Activated CD4-positive, alpha-beta T cell treated with anti-CD3 and anti-CD28 coated beads for 48 hours (primary cell): ENCODE measurements around the gene HID1.
A peak's percentile ranks its signal among the peaks of the same experiment; 100 is the strongest.

ENCODE experiments used
- DNase-seq: peaks from one replicate; pipeline ENCODE4 v3.0.0-alpha.2; 2020

HID1 gene

GRCh38 chr17:74946641-74947040 lies 25.9 kb downstream of the HID1 start:
- DNase-seq: no peak

GRCh38 chr17:74945543-74945942 lies 27.0 kb downstream of the HID1 start:
- no peak for DNase-seq

DNA sequence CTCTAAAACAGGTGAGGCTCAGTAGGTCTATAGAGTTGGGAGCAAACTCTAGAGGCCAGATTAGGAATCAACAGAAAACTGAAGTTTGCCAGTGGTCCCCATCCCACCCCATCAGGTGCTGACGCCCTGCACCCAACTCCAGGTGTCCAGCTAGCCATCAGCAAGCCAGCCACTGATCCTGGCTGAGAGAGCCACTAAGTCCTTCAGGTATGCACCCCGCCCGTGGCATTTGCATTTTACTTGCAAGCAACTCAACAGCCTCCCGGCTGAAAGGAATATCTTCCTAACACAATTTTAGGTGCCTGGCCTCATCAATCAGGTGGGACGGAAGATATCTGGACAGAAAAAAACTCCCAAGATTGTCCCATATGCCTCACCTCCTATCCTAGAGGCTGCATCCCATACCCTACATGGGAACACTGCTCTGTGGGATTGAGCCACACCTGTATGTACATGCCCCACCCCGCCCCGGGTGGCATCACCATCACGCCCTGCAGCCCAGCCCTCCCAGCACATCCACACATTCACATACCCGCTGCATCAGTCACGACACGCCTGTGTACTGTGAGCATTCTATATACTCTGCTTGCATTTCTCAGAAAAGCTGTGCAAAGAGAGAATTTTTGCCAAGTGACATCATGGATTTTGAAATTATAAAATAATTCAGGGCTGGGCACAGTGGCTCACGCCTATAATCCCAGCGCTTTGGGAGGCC lies 28.6 kb downstream of the HID1 start:
- no peak for DNase-seq

GRCh38 chr17:74941128-74941725 lies 31.3 kb downstream of the HID1 start:
- DNase-seq: no peak

GRCh38 chr17:74939534-74939933 lies 33.0 kb downstream of the HID1 start:
- no peak for DNase-seq

DNA sequence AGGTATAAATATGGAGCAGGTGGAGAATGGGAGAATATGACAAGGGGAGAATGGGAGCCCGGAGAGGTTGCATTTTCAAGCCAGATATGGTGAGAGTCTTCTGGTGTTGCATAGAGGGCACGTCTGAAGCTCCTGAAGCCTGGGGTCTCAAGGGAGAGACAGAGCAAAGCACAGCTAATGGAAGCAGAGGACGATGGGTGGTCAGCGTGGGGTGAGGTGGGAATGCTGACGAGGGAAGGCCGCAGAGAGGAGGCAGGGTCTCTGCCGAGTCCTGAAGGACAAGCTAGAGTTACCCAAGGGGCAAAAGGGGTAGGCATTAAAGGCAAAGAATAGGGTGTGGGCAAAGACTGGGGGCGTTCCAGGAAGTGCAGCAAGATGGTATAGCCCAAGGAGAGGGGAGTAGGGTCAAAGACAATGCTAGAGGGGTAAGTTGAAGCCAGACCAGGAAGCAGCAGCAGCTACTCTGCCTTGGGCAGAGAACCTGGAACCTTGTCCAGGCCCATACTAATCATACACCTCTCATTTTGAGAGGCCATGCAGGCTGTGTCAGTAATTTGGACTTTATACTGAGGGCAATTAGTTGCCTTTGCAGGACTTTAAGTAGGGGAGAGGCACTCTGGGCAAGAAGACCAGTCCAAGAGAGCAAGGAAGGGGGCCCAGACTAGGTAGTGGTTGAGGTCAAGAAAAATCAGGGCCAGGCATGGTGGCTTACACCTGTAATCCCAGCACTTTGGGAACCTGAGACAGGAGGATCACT lies 34.2 kb downstream of the HID1 start:
- no peak for DNase-seq

- no peak for DNase-seq
Measured at GRCh38 chr17:74937064-74938051, 35.2 kb downstream of the HID1 start.

GRCh38 chr17:74936470-74936799 lies 36.1 kb downstream of the HID1 start:
- no peak for DNase-seq

DNA sequence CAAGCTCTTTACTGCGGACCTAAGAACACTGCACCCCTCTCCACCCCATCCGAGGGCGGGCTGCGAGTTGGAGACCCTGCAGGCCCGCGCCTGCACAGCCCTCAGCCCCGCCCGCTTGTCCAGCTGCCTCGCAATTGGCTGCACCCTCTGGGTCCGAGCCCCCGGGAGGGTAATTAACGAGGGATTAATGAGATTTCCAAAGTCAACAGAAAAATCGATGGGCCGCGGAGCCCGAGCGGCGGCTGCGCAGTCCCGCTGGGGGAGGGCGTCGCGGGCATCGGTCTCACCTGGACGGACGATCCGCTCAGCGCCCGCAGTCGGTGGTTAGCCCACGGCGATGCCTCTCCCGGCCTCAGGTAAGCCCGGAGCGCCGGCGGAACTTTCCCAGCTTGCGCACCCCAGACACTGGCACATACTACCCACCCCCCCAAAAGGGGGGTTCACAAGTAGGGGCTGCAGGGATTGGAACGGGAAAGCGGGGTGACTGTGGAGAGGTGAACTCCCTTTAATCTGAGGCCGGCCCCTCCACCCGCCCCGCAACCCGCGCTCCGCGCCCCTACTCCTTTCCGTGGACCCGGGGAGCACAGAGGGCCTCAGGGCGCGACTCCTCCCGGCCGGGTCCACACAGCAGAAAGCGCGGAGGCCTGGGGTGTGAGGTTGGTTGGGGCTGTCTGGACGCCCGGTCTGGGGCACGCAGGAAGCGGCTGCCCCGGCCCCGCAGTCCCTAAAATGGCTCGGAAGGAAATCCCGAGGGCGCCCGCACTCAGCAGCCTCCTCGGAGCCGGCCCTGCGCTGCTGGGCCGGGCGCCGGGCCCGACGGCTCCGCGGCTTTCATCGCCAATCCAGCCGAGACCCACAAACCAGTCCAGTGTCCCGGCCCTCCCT lies 36.7 kb downstream of the HID1 start, which contains the start of gene OTOP3:
Gene OTOP3 (plus strand): TSS at position 314 of the 885 bp plus-strand sequence. CDS start 24 bp downstream, at position 338.
- DNase-seq: no peak

- no peak for DNase-seq
Measured at GRCh38 chr17:74935048-74935447, 37.5 kb downstream of the HID1 start.

GRCh38 chr17:74930535-74931036 lies 42.0 kb downstream of the HID1 start:
- no peak for DNase-seq

DNA sequence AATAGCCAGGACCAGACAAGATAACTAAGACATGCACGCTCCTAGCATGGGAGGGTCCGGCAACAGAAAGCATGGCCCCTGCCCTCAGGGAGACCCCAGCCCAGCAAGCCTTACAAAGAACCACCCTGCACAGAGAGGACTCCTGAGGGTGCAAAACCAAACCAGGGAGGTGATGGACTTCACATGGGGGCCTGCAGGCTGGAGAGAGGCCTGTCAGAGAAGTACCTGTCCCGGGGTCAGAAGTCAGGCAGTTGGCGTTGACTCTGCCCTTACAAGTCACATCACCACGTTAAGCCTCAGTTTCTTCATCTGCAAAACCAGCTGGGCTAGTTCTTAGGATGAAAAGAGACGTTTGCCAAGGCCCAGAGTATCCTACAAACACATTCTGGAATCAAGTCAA lies 43.8 kb downstream of the HID1 start:
- DNase-seq: no peak

GRCh38 chr17:74925242-74925641 lies 47.3 kb downstream of the HID1 start:
- DNase-seq: no peak

DNA sequence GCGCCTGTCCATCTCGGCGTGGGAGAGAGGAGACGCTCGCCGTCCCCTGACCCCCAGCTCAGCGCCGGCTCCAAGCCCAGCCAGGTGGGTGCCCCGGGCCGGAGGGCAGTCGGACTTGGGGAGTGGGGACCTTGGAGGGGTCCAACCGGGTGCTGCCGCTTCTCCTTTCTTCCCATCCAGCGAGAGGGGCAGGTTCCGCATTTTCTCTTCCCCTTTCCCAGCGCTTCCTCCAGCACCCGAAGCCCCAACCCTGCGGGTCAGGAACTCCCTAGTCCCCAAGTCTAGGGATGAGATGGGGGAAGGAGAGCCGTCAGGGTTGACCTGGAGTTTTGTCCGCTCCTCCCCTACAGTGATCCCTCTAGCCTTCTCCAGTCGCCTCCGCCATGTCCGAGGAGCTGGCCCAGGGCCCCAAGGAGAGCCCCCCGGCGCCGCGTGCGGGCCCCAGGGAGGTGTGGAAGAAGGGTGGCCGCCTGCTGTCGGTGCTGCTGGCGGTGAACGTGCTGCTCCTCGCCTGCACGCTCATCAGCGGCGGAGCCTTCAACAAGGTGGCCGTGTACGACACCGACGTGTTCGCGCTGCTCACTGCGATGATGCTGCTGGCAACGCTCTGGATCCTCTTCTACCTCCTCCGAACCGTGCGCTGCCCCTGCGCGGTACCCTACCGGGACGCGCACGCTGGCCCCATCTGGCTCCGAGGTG lies 48.2 kb downstream of the HID1 start, which contains the start of gene OTOP2:
Gene OTOP2 (plus strand): TSS at position 24 of the 699 bp plus-strand sequence. CDS start 360 bp downstream, at position 384.
- DNase-seq: peak; percentile 27

GRCh38 chr17:74923538-74924249 lies 48.9 kb downstream of the HID1 start:
- DNase-seq: peak; percentile 83

DNA sequence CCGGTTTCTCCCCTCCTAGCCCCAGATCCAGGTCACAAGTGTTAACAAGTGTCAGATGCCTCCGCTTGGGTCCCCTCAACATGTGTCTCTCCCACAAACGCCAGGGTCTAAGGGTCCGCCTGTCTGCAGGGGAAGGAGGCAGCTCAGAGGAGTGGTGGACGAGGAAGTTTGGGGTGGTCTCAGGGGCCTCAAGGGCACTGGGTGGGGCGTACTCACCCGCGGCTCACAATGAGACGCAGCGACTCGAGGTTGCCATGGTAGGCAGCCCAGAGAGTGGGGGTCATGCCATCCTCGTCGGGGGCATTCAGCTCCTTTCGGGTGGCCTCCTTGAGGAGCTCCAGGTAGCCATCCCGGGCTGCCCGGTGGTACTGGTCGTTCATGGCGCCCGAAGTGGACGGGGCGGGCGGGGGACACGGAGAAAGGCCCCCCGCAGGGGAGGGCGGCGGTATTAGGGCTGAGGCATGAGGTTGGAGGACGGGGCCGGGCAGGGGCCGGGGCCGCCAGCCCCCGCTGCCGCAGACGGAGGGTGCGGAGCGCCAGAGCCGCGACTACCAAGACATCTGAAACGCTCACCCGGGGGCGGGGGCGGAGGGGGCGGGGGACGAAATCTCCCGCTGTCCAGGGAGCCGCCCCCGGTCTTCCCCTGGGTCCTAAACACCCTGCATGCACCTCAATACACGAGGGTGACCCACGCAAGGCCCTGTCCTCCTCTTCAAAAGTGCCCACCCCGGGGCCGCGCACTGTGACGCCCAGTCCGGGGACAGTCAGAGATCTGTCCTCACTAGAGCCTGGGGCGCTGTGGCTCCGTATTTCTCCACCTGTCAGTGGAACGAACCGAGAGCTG lies 49.6 kb downstream of the HID1 start, which contains the start of gene USH1G:
Gene USH1G (minus strand): TSS at position 562 of the 844 bp plus-strand sequence. CDS start 182 bp downstream, at position 380.
- DNase-seq: no peak

DNA sequence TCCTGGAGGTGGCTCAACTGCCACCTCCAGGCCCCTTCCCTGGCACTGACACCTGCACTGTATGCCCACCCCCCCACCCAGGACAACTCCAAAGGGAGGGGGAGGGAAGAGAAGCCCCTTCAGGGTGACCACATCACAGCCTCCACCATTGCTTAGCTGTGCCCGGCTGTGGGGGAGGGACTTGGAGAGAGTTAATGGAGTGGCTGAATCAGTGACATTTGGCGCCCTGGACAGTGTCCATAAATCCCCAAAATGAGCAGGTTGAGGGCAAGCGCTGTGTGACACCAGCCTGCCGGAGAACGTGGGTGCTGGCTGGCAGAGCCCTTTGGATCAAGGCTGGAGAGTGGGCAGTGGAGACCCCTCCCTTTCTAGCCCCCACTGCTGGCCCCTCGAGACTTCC lies 50.4 kb downstream of the HID1 start:
- DNase-seq: no peak

GRCh38 chr17:74921769-74922168 lies 50.8 kb downstream of the HID1 start:
- DNase-seq: no peak
